ENCODE measurements around the gene XRN1. TPM values are rescaled to one million over a fixed set of nuclear protein-coding genes. Genes with fewer than 3 reads are reported as not detected.

Gene XRN1
- total and polyA plus RNA-seq, 2 of the 8 experiments (the other 6 are each of a cell fraction or from before 2014, with no cell fraction given): 1.9 to 17.2 TPM

GRCh38 chr3:142481196-142481595 is 33.4 kb upstream of the XRN1 start:
- 94% methylated on average over 2 of the region's 2 CpGs; no CpG with 5 or more reads in 1 of the 2 experiments for WGBS, 2 experiments (ENCODE audit: extremely low coverage in 1 of 2, insufficient coverage in 1 of 2, insufficient read length in 1 of 2, insufficient replicate concordance in 2 of 2, low coverage in 1 of 2, low lambda C conversion rate in 2 of 2, missing lambda C conversion rate in 1 of 2)
- POLR2A ChIA-PET (ENCODE audit: partially characterized antibody): no interaction called here
- CTCF ChIA-PET (ENCODE audit: partially characterized antibody): no interaction called here
- Histone ChIP-seq H2BK20ac (ENCODE audit: low read length) (no peak overlapping the region), H3K9me3 (ENCODE audit: insufficient read depth in 2 of 2, low read depth in 1 of 2, low read length in 1 of 2) (peaks cover 18 to 20% of the 10 kb centered on the region in 2 experiments), H4K20me1 (replicated peaks in 1 of 2; ENCODE audit: control insufficient read depth in 1 of 2, insufficient read depth in 2 of 2, low read length in 2 of 2) (no peaks in the 10 kb centered on the region), H4K5ac (ENCODE audit: insufficient read length, low read depth, low read length) (no peak overlapping the region), H3K9ac (replicated peaks in 1 of 4; ENCODE audit: extremely low read depth in 1 of 4, low read depth in 3 of 4, low read length in 3 of 4) (no peak overlapping the region), H2BK15ac (ENCODE audit: low read length) (no peak overlapping the region), H3K79me2 (ENCODE audit: control insufficient read depth in 1 of 2, insufficient read depth in 2 of 2, low read length in 2 of 2) (no peaks in the 10 kb centered on the region), H3K36me3 (ENCODE audit: control insufficient read depth in 2 of 4, insufficient read depth in 4 of 4, low read length in 3 of 4) (peaks cover 0 to 40% (median 16%) of the 10 kb centered on the region in 4 experiments; a peak in 4 of 8 replicates), H3K4me1 (replicated peaks in 1 of 4; ENCODE audit: control insufficient read depth in 3 of 4, insufficient read depth in 4 of 4, low read length in 3 of 4) (no peaks in the 10 kb centered on the region), H3K4me3 (ENCODE audit: extremely low read depth in 1 of 4, insufficient read depth in 2 of 4, low read depth in 3 of 4, low read length in 4 of 4) (no peak overlapping the region), H2BK12ac (ENCODE audit: low read depth, low read length) (no peak overlapping the region), H3K23ac (ENCODE audit: insufficient read length) (no peak overlapping the region), H2BK5ac (ENCODE audit: low read depth, low read length) (no peak overlapping the region), H3K27ac (ENCODE audit: low read depth, low read length) (no peak overlapping the region), H3K56ac (replicated peaks; ENCODE audit: insufficient read length, low read depth, low read length) (no peak overlapping the region), H3K18ac (ENCODE audit: extremely low read depth, low read length) (no peak overlapping the region), H3K4me2 (ENCODE audit: insufficient read depth in 1 of 2, low read depth in 2 of 2, low read length in 2 of 2) (no peak overlapping the region), H4K91ac (replicated peaks; ENCODE audit: insufficient read length, low read length) (no peak overlapping the region), H2BK120ac (replicated peaks; ENCODE audit: low read depth, low read length) (no peak overlapping the region), H2AFZ (ENCODE audit: low read length) (no peak overlapping the region), H3K79me1 (ENCODE audit: low read depth, low read length) (no peaks in the 10 kb centered on the region), H4K8ac (ENCODE audit: extremely low read depth, insufficient read depth, low read length) (no peak overlapping the region), H3K4ac (replicated peaks; ENCODE audit: insufficient read length, low read depth, low read length) (no peak overlapping the region), H3K23me2 (ENCODE audit: low read depth, low read length) (no peaks in the 10 kb centered on the region), H3K27me3 (replicated peaks in 1 of 4; ENCODE audit: control insufficient read depth in 3 of 4, extremely low read depth in 1 of 4, insufficient read depth in 3 of 4, low read length in 3 of 4) (no peaks in the 10 kb centered on the region), H2AK5ac (ENCODE audit: low read depth, low read length) (no peak overlapping the region), H3K14ac (ENCODE audit: insufficient read length) (no peak overlapping the region)
- FAIRE-seq (no peak), DNase-seq (ENCODE audit: low read depth in 1 of 2, low spot score in 2 of 2) (no peak)
- TF ChIP-seq SP1 (IDR thresholded peaks at IDR 0.05; ENCODE audit: low read depth, low read length) (no peak), CBX5 (IDR thresholded peaks at IDR 0.05; ENCODE audit: low read depth, low read length) (no peak), EGR1 (IDR thresholded peaks at IDR 0.05; ENCODE audit: borderline replicate concordance, low read depth, low read length) (no peak), TCF12 (IDR thresholded peaks at IDR 0.05; ENCODE audit: low read depth, low read length) (no peak), KDM5A (IDR thresholded peaks at IDR 0.05; ENCODE audit: low read length) (no peak), RFX5 (IDR thresholded peaks at IDR 0.05; ENCODE audit: borderline replicate concordance, low read depth, low read length) (no peak), KDM4A (IDR thresholded peaks at IDR 0.05; ENCODE audit: low read depth, low read length, severe bottlenecking) (no peak), CREB1 (IDR thresholded peaks at IDR 0.05) (no peak), GABPA (IDR thresholded peaks at IDR 0.05; ENCODE audit: borderline replicate concordance, insufficient read depth, low read length) (no peak), TAF7 (optimal IDR thresholded peaks at IDR 0.05; ENCODE audit: borderline replicate concordance, low read depth, low read length) (no peak), PHF8 (conservative IDR thresholded peaks at IDR 0.05; ENCODE audit: low read depth, low read length) (no peak), RNF2 (IDR thresholded peaks at IDR 0.05; ENCODE audit: borderline replicate concordance, low read depth, low read length, missing control alignments, poor library complexity, severe bottlenecking) (no peak), CBX8 (IDR thresholded peaks at IDR 0.05; ENCODE audit: borderline replicate concordance, low read depth, low read length) (no peak), POU5F1 (IDR thresholded peaks at IDR 0.05; ENCODE audit: low read depth, low read length) (no peak), CEBPB (IDR thresholded peaks at IDR 0.05; ENCODE audit: low read depth, low read length) (no peak)
